GM10266 (cell line): ENCODE results near the gene ANO1.
A peak's percentile ranks its signal among the peaks of the same experiment; 100 is the strongest.

ENCODE experiments used
- DNase-seq: peaks from one replicate; pipeline ENCODE4 v3.0.0; 2012; ENCODE audit errors: extremely low spot score
- CTCF ChIP-seq: IDR thresholded peaks from 2 replicates; pipeline ENCODE4 v1.5.1; 2012; ENCODE audit warnings: mild to moderate bottlenecking, low read depth; ENCODE audit not compliant: control insufficient read depth, insufficient read depth; ENCODE audit errors: missing control alignments

Gene ANO1

GRCh38 chr11:70079691-70080090 is 1.6 kb downstream of the ANO1 start:
- TF ChIP-seq CTCF, result no peak
- no peak for DNase-seq

GRCh38 chr11:70080763-70081162 is 2.6 kb downstream of the ANO1 start:
- TF ChIP-seq CTCF, result no peak
- DNase-seq, result no peak

GRCh38 chr11:70082829-70083228 is 4.7 kb downstream of the ANO1 start:
- peak; percentile 41 for DNase-seq
- peak; percentile 25 for TF ChIP-seq CTCF

- no peak for DNase-seq
- no peak for TF ChIP-seq CTCF
These were observed 6.2 kb downstream of the ANO1 start for GRCh38 chr11:70084046-70084984.

- no peak for DNase-seq
- TF ChIP-seq CTCF, result no peak
These were observed 8.0 kb downstream of the ANO1 start for GRCh38 chr11:70085815-70086769.

GRCh38 chr11:70087446-70088167 is 9.5 kb downstream of the ANO1 start:
- no peak for DNase-seq
- no peak for TF ChIP-seq CTCF
